Osteoblast (primary cell): ENCODE data around the gene ARHGAP42. TPM values are rescaled to one million over a fixed set of nuclear protein-coding genes. Genes with fewer than 3 reads are reported as not detected.

Experiments
- DNase-seq: peaks from one replicate; pipeline ENCODE4 v3.0.0; 2011; ENCODE audit warnings: low spot score, mixed read lengths; ENCODE audit not compliant: insufficient read length; ENCODE audit errors: missing footprints
- H2AFZ ChIP-seq: 2 replicates; pipeline ENCODE4 v1.6.0; 2011; ENCODE audit warnings: mild to moderate bottlenecking, low read length
- H3K27ac ChIP-seq: 2 replicates; pipeline ENCODE4 v1.5.1; 2011; ENCODE audit warnings: mild to moderate bottlenecking, low read depth, low read length, moderate library complexity
- H3K27me3 ChIP-seq: 2 replicates; pipeline ENCODE4 v1.6.0; 2012; ENCODE audit warnings: mild to moderate bottlenecking, control low read depth, inconsistent platforms, low read length, moderate library complexity; ENCODE audit not compliant: insufficient read depth
- H3K36me3 ChIP-seq: 2 replicates; pipeline ENCODE4 v1.5.1; 2011; ENCODE audit warnings: mild to moderate bottlenecking, low read length, control low read depth, moderate library complexity; ENCODE audit not compliant: insufficient read depth
- H3K4me1 ChIP-seq: 2 replicates; pipeline ENCODE4 v1.5.1; 2011; ENCODE audit warnings: mild to moderate bottlenecking, low read length, control low read depth, moderate library complexity; ENCODE audit not compliant: insufficient read depth
- H3K4me2 ChIP-seq: 2 replicates; pipeline ENCODE4 v1.6.0; 2011; ENCODE audit warnings: mild to moderate bottlenecking, low read length; ENCODE audit not compliant: insufficient read depth
- H3K4me3 ChIP-seq: fragments of 200-600 bp; sonication (generic); 3 replicates; pipeline ENCODE4 v1.5.1; 2012; ENCODE audit warnings: mild to moderate bottlenecking, low read length, inconsistent platforms; ENCODE audit not compliant: insufficient read depth
- H3K79me2 ChIP-seq: 2 replicates; pipeline ENCODE4 v1.6.0; 2012; ENCODE audit warnings: mild to moderate bottlenecking, low read length, control low read depth, inconsistent platforms; ENCODE audit not compliant: insufficient read depth
- H3K9me3 ChIP-seq: 2 replicates; pipeline ENCODE4 v1.5.1; 2011; ENCODE audit warnings: low read depth, low read length, control low read depth
- H4K20me1 ChIP-seq: 2 replicates; pipeline ENCODE4 v1.6.0; 2012; ENCODE audit warnings: mild to moderate bottlenecking, low read length, control low read depth; ENCODE audit not compliant: insufficient read depth
- CTCF ChIP-seq: IDR thresholded peaks from 2 replicates; pipeline ENCODE4 v1.5.1; 2011; ENCODE audit warnings: mild to moderate bottlenecking, low read depth, low read length, moderate library complexity; ENCODE audit errors: extremely low read depth
- total RNA-seq: library from RNA; depleted of rRNA; stranded (reverse); fragments of >200 nt; gene quantifications from 2 replicates; pipeline ENCODE4 v1.2.3, GENCODE V29; 2012

The ARHGAP42 gene
- total RNA-seq, 1 donor: 9.4 TPM

- Histone ChIP-seq H3K79me2 (no peaks in the 10 kb centered on the region), H3K4me1 (no peaks in the 10 kb centered on the region), H3K9me3 (no peaks in the 10 kb centered on the region), H3K4me2 (no peak overlapping the region), H2AFZ (no peak overlapping the region), H3K27me3 (no peaks in the 10 kb centered on the region), H3K36me3 (no peaks in the 10 kb centered on the region), H3K27ac (no peak overlapping the region), H3K4me3 (no peak overlapping the region), H4K20me1 (no peaks in the 10 kb centered on the region)
- DNase-seq: no peak
- TF ChIP-seq CTCF: no peak
These were observed 40.3 kb downstream of the ARHGAP42 start for GRCh38 chr11:100727410-100727809.

- H3K27ac ChIP-seq: no peak overlapping the region
- no peaks in the 10 kb centered on the region for H3K27me3 ChIP-seq
- no peak overlapping the region for H3K4me3 ChIP-seq
- TF ChIP-seq CTCF: no peak
- no peaks in the 10 kb centered on the region for H3K9me3 ChIP-seq
- no peak overlapping the region for H2AFZ ChIP-seq
- DNase-seq: no peak
- H3K79me2 ChIP-seq: no peaks in the 10 kb centered on the region
- H3K36me3 ChIP-seq: no peaks in the 10 kb centered on the region
- no peaks in the 10 kb centered on the region for H4K20me1 ChIP-seq
- no peaks in the 10 kb centered on the region for H3K4me1 ChIP-seq
- no peak overlapping the region for H3K4me2 ChIP-seq
These were observed 43.2 kb downstream of the ARHGAP42 start for GRCh38 chr11:100730266-100730665.

- no peak overlapping the region for H3K4me3 ChIP-seq
- H4K20me1 ChIP-seq: no peaks in the 10 kb centered on the region
- no peak for DNase-seq
- no peaks in the 10 kb centered on the region for H3K4me1 ChIP-seq
- H3K27me3 ChIP-seq: no peaks in the 10 kb centered on the region
- no peaks in the 10 kb centered on the region for H3K9me3 ChIP-seq
- no peak overlapping the region for H2AFZ ChIP-seq
- H3K79me2 ChIP-seq: no peaks in the 10 kb centered on the region
- TF ChIP-seq CTCF: no peak
- no peak overlapping the region for H3K27ac ChIP-seq
- no peaks in the 10 kb centered on the region for H3K36me3 ChIP-seq
- H3K4me2 ChIP-seq: no peak overlapping the region
These were observed 44.4 kb downstream of the ARHGAP42 start for GRCh38 chr11:100731471-100731870.

- no peak for DNase-seq
- H3K4me1 ChIP-seq: no peaks in the 10 kb centered on the region
- H3K4me3 ChIP-seq: no peak overlapping the region
- no peak overlapping the region for H3K27ac ChIP-seq
- no peaks in the 10 kb centered on the region for H3K27me3 ChIP-seq
- no peak overlapping the region for H2AFZ ChIP-seq
- H3K9me3 ChIP-seq: no peaks in the 10 kb centered on the region
- no peaks in the 10 kb centered on the region for H4K20me1 ChIP-seq
- H3K4me2 ChIP-seq: no peak overlapping the region
- H3K79me2 ChIP-seq: no peaks in the 10 kb centered on the region
- no peak for TF ChIP-seq CTCF
- no peaks in the 10 kb centered on the region for H3K36me3 ChIP-seq
These were observed 45.9 kb downstream of the ARHGAP42 start for GRCh38 chr11:100732949-100733348.
